Fibroblast of lung (primary cell): ENCODE data around the gene TRIM44. TPM values are rescaled to one million over a fixed set of nuclear protein-coding genes. Genes with fewer than 3 reads are reported as not detected.

Experiments
- DNase-seq, 2 donors: peaks; one replicate each; pipeline versions ENCODE4 v3.0.0 to v3.0.0-alpha.2; 2010; ENCODE audit warnings: low read depth in 2 of 2
- H2AFZ ChIP-seq: 2 replicates; pipeline ENCODE4 v1.5.1; 2012; ENCODE audit warnings: low read length, control low read depth, inconsistent platforms
- H3K27ac ChIP-seq: 2 replicates; pipeline ENCODE4 v1.5.1; 2011; ENCODE audit warnings: low read length, control low read depth; ENCODE audit not compliant: insufficient read depth
- H3K27me3 ChIP-seq: 2 replicates; pipeline ENCODE4 v1.5.1; 2011; ENCODE audit warnings: mild to moderate bottlenecking, low read length; ENCODE audit not compliant: control insufficient read depth, insufficient read depth
- H3K36me3 ChIP-seq: 2 replicates; pipeline ENCODE4 v1.5.1; 2011; ENCODE audit warnings: low read length; ENCODE audit not compliant: control insufficient read depth, insufficient read depth
- H3K4me1 ChIP-seq: 2 replicates; pipeline ENCODE4 v1.5.1; 2011; ENCODE audit warnings: low read length; ENCODE audit not compliant: control insufficient read depth, insufficient read depth; ENCODE audit errors: extremely low read depth
- H3K4me2 ChIP-seq: 2 replicates; pipeline ENCODE4 v1.5.1; 2011; ENCODE audit warnings: low read length, control low read depth; ENCODE audit not compliant: insufficient read depth; ENCODE audit errors: extremely low read depth
- H3K4me3 ChIP-seq, 4 experiments: fragments of 200-600 bp in 1 of 4; sonication (generic) in 1 of 4; replicated peaks in 1 of 4; 2 replicates each; pipeline ENCODE4 v1.5.1; 2011 to 2016; ENCODE audit warnings: low read length in 4 of 4, low read depth in 3 of 4, mild to moderate bottlenecking in 3 of 4, control low read depth in 2 of 4, inconsistent platforms in 1 of 4, mixed read lengths in 1 of 4; ENCODE audit not compliant: insufficient read depth in 1 of 4; ENCODE audit errors: control extremely low read depth in 1 of 4
- H3K79me2 ChIP-seq: 2 replicates; pipeline ENCODE4 v1.5.1; 2012; ENCODE audit warnings: mild to moderate bottlenecking, low read length, inconsistent platforms; ENCODE audit not compliant: control insufficient read depth, insufficient read depth
- H3K9ac ChIP-seq: 2 replicates; pipeline ENCODE4 v1.5.1; 2011; ENCODE audit warnings: mild to moderate bottlenecking, low read length, control low read depth; ENCODE audit not compliant: insufficient read depth
- H3K9me3 ChIP-seq: 2 replicates; pipeline ENCODE4 v1.5.1; 2012; ENCODE audit warnings: low read depth, low read length; ENCODE audit not compliant: control insufficient read depth, insufficient read depth
- H4K20me1 ChIP-seq: 2 replicates; pipeline ENCODE4 v1.5.1; 2011; ENCODE audit warnings: low read length; ENCODE audit not compliant: control insufficient read depth, insufficient read depth; ENCODE audit errors: extremely low read depth
- EZH2 ChIP-seq: IDR thresholded peaks from 2 replicates; pipeline ENCODE4 v1.5.1; 2012; ENCODE audit warnings: low read length, control low read depth, mild to moderate bottlenecking; ENCODE audit errors: missing control alignments
- polyA plus RNA-seq, 2 donors: library from polyadenylated mRNA; depleted of rRNA in 1 of 2; stranded (reverse) in 1 of 2; unstranded in 1 of 2; fragments of >200 nt; gene quantifications; 2 replicates each; pipeline ENCODE4 v1.2.1, GENCODE V29; 2011 to 2012; ENCODE audit warnings: missing spikeins in 1 of 2
- total RNA-seq: library from RNA; depleted of rRNA; stranded (reverse); fragments of >200 nt; gene quantifications from 2 replicates; pipeline ENCODE4 v1.2.1, GENCODE V29; 2014
- TF ChIP-seq, protein P1 (sequence below), 2 donors: IDR thresholded peaks in 1 of 2; conservative IDR thresholded peaks in 1 of 2; 1 replicate in 1 of 2; 2 replicates in 1 of 2; pipeline ENCODE4 v1.5.1; 2011 to 2012; ENCODE audit warnings: low read length in 2 of 2, control low read depth in 1 of 2, inconsistent platforms in 1 of 2, low read depth in 1 of 2, mild to moderate bottlenecking in 1 of 2

TRIM44 gene
- total and polyA plus RNA-seq, 2 donors (not counting 1 experiment from before 2014, with no cell fraction given) = 10.4 to 78.3 TPM

DNA sequence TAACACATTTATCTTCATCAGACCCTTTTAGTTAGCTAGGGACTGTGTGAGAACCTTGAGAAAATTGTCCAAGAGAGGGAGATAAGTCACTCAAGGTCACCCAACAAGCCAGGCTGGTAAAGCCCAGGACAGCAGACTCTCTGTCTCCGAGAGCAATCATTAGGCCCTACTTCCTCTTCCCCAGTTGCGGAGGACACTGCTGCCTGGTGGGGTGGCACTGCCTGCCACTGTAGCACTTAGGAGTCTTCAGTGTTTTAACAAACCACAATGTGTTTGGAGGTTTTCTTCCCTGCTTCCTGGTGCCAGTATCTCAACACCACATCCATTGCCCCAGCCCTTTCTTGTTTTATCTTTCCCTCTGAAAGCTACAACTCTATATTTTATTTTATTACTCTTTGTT lies 149.2 kb downstream of the TRIM44 start:
- Histone ChIP-seq H3K4me1 (no peaks in the 10 kb centered on the region), H4K20me1 (no peaks in the 10 kb centered on the region), H3K79me2 (no peaks in the 10 kb centered on the region), H3K36me3 (peaks cover 3% of the 10 kb centered on the region), H3K9ac (no peak overlapping the region), H3K4me2 (no peak overlapping the region), H3K27ac (no peak overlapping the region), H3K27me3 (no peaks in the 10 kb centered on the region), H3K9me3 (no peaks in the 10 kb centered on the region), H2AFZ (no peak overlapping the region), H3K4me3 (no peak overlapping the region)
- no peak for TF ChIP-seq EZH2
- TF ChIP-seq, protein P1, sequence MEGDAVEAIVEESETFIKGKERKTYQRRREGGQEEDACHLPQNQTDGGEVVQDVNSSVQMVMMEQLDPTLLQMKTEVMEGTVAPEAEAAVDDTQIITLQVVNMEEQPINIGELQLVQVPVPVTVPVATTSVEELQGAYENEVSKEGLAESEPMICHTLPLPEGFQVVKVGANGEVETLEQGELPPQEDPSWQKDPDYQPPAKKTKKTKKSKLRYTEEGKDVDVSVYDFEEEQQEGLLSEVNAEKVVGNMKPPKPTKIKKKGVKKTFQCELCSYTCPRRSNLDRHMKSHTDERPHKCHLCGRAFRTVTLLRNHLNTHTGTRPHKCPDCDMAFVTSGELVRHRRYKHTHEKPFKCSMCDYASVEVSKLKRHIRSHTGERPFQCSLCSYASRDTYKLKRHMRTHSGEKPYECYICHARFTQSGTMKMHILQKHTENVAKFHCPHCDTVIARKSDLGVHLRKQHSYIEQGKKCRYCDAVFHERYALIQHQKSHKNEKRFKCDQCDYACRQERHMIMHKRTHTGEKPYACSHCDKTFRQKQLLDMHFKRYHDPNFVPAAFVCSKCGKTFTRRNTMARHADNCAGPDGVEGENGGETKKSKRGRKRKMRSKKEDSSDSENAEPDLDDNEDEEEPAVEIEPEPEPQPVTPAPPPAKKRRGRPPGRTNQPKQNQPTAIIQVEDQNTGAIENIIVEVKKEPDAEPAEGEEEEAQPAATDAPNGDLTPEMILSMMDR (conservative IDR thresholded peaks at IDR 0.05 in 1 of 2, IDR thresholded peaks at IDR 0.05 in 1 of 2; ENCODE audit: low read depth in 1 of 2, low read length in 2 of 2) = no peak
- DNase-seq = no peak

DNA sequence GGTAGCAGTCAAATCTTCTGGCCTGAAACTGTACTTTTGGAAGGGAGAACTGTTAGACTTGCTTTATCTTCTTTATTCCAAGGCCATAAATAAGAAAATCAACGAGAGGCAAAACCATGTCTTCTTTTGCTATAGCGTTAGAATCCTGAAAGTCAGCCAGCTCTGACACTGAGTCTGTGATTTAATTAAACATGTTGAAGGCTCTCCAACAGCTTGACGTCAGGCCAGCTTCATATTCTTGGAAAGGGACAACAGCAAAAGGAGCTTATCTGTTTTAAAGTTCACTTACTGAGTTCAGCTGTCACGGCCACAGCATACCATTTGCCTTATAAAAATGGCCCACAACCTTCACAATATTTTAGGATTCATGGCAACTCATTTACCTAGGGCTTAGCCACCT lies 150.3 kb downstream of the TRIM44 start:
- Histone ChIP-seq H3K27me3 (no peaks in the 10 kb centered on the region), H3K4me2 (no peak overlapping the region), H3K79me2 (no peaks in the 10 kb centered on the region), H4K20me1 (no peaks in the 10 kb centered on the region), H3K27ac (no peak overlapping the region), H3K36me3 (peaks cover 2% of the 10 kb centered on the region), H3K9me3 (no peaks in the 10 kb centered on the region), H3K4me1 (no peaks in the 10 kb centered on the region), H3K9ac (no peak overlapping the region), H3K4me3 (no peak overlapping the region), H2AFZ (no peak overlapping the region)
- DNase-seq = peak in 1 of 2 donors; percentile 34
- TF ChIP-seq EZH2 = no peak
- TF ChIP-seq, protein P1 (conservative IDR thresholded peaks at IDR 0.05 in 1 of 2, IDR thresholded peaks at IDR 0.05 in 1 of 2; ENCODE audit: low read depth in 1 of 2, low read length in 2 of 2) = no peak

DNA sequence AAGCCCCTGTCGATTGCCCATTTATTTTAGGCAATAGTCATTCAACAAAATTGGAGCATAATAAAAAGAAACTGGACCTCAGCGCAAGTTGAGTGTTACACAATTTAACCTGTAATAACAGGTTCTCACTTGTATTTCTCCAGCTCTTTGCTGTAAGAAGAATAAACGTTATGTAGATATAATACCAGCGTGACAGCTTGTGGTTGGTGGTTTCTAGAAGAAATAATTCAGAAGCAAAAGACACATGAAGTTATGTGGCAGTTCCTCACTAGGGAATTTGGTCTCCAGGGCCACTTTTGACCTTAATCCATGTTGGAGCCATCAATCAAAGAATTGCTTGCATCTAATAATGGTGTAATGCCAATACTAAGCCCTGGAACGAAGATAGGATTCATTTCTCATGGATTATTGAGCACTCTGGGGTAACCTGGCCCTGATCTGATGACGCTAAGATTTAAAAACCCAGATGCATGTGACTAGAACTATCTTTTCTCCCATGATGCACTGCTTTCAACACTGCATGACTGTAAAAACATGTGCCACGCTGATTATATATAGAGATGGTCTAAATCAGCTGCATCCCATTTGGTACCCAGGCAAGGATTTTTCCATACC lies 151.6 kb downstream of the TRIM44 start:
- H3K4me1 ChIP-seq = no peaks in the 10 kb centered on the region
- H3K9ac ChIP-seq = no peak overlapping the region
- peak in 1 of 2 donors; percentile 25 for DNase-seq
- no peak for TF ChIP-seq EZH2
- TF ChIP-seq, protein P1 (conservative IDR thresholded peaks at IDR 0.05 in 1 of 2, IDR thresholded peaks at IDR 0.05 in 1 of 2; ENCODE audit: low read depth in 1 of 2, low read length in 2 of 2) = no peak
- no peak overlapping the region for H3K4me3 ChIP-seq
- H3K9me3 ChIP-seq = no peaks in the 10 kb centered on the region
- H3K79me2 ChIP-seq = no peaks in the 10 kb centered on the region
- H3K27me3 ChIP-seq = no peaks in the 10 kb centered on the region
- no peak overlapping the region for H3K27ac ChIP-seq
- H2AFZ ChIP-seq = no peak overlapping the region
- H4K20me1 ChIP-seq = no peaks in the 10 kb centered on the region
- peaks cover 2% of the 10 kb centered on the region for H3K36me3 ChIP-seq
- no peak overlapping the region for H3K4me2 ChIP-seq
